Dermis microvascular lymphatic vessel endothelial cell (primary cell): Measurements from ENCODE around the gene KISS1R. TPM values are rescaled to one million over a fixed set of nuclear protein-coding genes. Genes with fewer than 3 reads are reported as not detected.
"Not testable (repeated sequence)": the region's sequence is repeated elsewhere in the genome, so short reads cannot be mapped to it uniquely, and the experiment has no call there.

Source experiments
- DNase-seq, 2 donors: peaks; one replicate each; pipeline versions ENCODE4 v3.0.0 to v3.0.0-alpha.2; 2010; ENCODE audit warnings: low read depth in 2 of 2
- total RNA-seq: library from RNA; depleted of rRNA; stranded (reverse); fragments of >200 nt; gene quantifications from 2 replicates; pipeline ENCODE4 v1.2.1, GENCODE V29; 2014

KISS1R gene
- under 0.01 TPM in 1 of 2 replicates, not detected in the other for total RNA-seq

- DNase-seq, result peak in 1 of 2 donors; percentile 43
These were observed at the start of gene KISS1R for GRCh38 chr19:917323-918151. Gene KISS1R (plus strand): TSS chr19:917333. CDS start chr19:917503, 170 bp downstream.

GRCh38 chr19:867855-868457 is 49.2 kb upstream of the KISS1R start:
- no peak for DNase-seq

- DNase-seq, result no peak
These were observed 48.5 kb upstream of the KISS1R start for GRCh38 chr19:868458-869244.

DNA sequence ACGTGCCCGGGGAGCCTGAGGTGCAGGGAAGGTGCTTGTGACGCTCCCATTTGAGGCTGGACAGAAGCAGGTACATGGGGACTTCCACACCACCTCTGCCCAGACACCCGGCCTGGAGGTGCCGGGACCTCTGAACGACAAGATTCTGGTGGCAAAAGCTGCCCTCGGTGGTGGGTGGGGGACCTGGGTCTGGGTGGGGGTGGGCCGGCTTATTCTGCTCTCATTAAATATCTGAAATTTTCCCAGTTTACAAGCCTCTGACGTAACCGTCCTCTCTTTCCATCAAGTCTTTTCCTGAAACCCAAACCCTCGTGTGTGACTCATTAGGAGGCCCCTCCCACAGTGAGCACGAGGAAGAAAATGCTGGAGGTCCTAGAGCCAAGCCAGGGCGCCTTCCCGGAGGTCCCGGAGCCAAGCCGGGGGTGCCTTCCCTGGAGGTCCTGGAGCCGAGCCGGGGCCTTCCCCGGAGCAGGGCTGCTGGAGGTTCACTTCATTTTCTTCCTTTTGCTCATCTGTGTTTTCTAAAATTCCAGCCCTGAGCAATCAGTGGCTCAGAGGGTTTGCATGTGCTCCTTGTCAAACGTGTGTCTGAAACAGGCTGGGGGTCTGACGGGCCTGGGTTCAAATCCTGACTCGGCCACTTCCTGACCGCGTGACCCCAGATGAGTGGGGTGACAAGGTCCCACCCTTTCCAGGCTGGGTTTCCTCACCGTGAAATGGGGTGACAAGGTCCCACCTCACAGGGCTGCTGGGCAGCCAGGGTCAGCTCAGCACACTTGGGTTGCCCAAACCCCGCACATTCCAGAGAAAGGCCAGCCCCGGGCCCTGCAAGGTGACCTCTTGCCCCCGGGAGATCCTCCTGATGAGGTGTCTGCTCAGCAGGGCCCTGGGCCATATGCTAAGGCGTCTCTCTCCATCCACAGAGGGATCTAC is 47.6 kb upstream of the KISS1R start:
- peak; percentile 67 to 91 for DNase-seq

- DNase-seq, result no peak
These were observed 46.8 kb upstream of the KISS1R start for GRCh38 chr19:870314-870713.

DNA sequence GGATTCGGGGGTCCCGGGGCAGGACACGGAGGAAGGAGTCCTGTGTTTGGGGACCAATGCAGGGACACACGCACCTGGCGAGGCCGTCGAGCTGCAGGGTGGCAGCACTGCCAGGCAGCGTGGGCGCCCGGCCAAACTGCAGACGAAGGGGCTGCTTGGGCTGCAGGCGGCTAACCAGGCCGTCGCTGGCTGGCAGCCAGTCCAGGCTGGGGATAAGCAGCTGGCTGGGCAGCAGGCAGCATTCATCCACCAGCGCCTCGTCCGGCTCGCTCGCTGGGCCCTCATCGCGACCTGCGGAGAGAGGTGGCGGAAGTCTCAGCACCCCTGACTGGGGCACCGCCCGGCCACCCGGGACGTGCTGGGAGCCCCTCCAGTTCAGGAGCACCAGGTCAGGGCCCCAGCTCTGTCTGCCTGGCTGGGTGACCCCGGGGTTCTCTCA is 46.2 kb upstream of the KISS1R start:
- DNase-seq, result no peak

DNA sequence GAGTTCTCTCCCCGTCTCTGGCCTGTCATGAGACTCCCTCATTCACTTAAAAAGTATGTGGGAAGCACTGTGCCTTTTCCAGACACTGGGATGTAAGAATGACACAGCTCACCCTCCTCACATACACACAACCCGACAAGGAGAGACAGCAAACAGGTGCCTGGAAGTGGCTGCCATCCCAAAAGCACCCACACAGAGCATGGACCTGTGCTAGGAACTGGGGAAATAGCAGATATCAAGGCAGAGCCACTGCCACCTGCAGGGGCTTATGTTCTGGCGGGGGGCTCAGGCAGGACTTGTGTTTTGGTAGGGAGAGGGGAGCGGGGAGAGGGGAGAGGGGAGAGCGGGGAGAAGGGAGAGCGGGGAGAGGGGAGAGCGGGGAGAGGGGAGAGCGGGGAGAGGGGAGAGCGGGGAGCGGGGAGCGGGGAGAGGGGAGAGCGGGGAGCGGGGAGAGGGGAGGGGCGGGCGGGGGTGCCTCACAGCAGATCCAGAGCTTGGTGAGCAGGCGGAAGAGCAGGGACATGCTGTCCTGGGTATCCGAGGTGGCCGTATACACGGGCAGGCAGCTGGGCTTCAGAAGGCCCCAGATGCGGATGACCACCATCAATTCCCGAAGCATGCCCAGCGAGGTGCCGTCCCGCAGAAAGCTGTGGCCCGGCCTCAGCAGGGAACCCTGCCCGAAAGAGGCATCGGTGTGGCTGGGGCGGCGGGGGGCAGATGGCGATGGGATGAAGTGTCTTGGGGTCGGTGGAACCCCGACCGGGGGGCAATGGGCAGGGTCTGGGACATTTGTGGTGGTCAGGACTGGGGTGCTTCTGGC is 45.5 kb upstream of the KISS1R start:
- no peak for DNase-seq

- peak in 1 of 2 donors; percentile 37 for DNase-seq
These were observed 44.7 kb upstream of the KISS1R start for GRCh38 chr19:872266-872951.

- DNase-seq, result peak in 1 of 2 donors; percentile 41
These were observed 44.0 kb upstream of the KISS1R start for GRCh38 chr19:873084-873483.

- DNase-seq, result no peak
These were observed 43.5 kb upstream of the KISS1R start for GRCh38 chr19:873561-874041.

DNA sequence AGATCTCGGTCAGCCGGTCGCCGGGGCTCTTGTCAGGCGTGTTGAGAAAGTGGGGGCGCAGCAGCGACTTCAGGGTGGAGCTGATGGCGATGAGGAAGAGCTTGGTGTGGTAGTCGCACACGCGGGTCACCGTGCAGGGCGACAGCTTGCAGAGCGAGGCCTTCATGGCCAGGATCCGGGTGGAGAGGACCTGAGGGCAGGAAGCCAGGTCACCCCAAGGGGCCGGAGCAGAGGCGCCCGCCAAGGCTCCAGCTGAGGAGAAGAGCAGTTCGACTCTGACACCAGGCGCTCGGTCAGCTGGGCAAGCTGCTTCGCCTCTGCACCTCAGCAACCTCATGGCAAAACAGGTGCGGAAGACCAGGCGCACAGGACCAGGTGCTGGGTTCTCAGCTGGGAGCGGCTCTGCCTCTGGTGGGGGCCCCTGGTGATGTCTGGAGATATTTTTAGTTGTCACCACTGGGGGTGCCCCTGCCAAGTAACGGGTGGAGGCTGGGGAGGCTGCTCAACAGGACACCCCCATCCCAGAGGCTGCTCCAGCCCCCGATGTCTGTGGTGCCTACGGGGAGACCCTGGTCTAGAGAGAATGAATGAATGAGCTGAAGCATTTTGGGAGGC is 41.8 kb upstream of the KISS1R start:
- no peak for DNase-seq

- no peak for DNase-seq
These were observed 41.0 kb upstream of the KISS1R start for GRCh38 chr19:876089-876488.

GRCh38 chr19:876780-877314 is 40.3 kb upstream of the KISS1R start:
- DNase-seq, result no peak

- not testable (repeated sequence) for DNase-seq
These were observed 39.0 kb upstream of the KISS1R start for GRCh38 chr19:877992-878660.

- DNase-seq, result not testable (repeated sequence)
These were observed 38.2 kb upstream of the KISS1R start for GRCh38 chr19:878751-879561.

- no peak for DNase-seq
These were observed 37.3 kb upstream of the KISS1R start for GRCh38 chr19:879711-880438.
